Stimulated activated CD4-positive, alpha-beta T cell treated with anti-CD3 and anti-CD28 coated beads, Interleukin-1b, Interleukin-23, amount 100 ng/mL, for 24 hours (primary cell): ENCODE data around the gene HPCAL4.

Source experiments
- DNase-seq, 4 experiments: peaks; one replicate each; pipeline ENCODE4 v3.0.0-alpha.2; 2020; ENCODE audit warnings: low read depth in 4 of 4, low spot score in 1 of 4

The HPCAL4 gene

DNA sequence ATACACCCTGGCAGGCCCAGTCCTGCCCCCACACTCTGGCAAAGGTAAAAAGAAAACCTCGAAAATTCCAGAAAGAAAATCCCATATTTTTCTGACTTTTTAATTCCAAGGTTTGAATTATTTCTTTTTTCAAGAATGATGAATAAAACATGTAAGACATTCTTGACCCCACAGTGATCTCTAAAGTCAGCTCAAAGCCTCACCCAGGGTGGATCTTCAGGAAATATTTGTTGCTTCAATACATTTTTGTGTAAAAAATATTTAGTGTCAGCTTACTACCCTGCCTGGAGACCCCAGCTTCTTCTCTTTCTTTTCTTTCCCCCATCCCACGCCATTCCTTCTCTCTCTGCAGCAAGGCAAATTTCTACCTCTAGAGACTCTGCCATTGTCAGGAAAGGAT lies 12.3 kb downstream of the HPCAL4 start:
- no peak for DNase-seq

DNA sequence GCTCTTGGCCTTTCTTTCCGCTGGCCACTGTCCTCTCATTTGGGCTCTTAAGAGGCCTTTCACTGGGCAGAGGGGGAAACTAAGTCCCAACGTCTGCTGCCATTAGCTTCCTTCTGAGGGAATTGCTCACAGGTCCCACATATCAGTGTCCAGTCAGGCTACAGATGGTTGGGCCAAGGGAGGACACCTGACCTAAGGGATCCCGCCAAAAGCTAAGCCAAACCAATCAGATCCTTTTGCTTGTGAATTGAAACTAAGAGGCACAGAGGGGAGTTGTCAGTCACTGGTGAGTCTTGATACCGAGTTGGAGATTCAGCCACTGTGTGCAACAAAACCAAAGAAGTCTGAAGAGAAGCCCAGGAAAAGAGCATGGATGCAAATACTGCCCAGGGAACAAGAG lies 13.6 kb downstream of the HPCAL4 start:
- no peak for DNase-seq

DNA sequence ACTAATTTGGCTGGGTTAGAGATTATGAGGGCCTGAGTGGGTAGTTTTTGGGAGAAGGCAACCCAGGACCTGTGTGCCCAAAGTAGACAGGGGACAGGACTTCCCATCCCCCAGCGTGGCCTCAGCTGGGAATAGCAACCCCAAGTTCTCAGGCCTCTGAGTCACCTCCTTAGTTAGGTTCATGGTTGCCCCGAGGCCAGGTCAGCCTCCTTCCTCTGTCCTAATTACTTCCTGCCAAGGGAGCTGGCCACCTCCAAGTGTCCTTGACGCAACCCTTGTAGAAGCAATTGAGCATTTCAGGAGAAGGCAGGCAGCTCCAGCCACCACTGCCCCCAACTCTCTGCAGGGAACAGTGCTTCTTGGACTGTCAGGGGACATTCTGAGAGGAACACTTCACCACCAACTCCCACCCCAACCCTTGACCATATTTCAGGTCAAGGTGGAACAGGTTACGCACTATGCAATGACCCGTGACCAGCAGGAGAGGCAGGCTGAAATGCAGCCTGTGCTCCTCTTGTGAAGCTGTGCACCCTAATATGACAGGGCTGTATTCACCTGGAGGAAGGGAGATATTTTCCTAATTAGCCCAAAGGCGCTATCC lies 14.2 kb downstream of the HPCAL4 start:
- no peak for DNase-seq

DNA sequence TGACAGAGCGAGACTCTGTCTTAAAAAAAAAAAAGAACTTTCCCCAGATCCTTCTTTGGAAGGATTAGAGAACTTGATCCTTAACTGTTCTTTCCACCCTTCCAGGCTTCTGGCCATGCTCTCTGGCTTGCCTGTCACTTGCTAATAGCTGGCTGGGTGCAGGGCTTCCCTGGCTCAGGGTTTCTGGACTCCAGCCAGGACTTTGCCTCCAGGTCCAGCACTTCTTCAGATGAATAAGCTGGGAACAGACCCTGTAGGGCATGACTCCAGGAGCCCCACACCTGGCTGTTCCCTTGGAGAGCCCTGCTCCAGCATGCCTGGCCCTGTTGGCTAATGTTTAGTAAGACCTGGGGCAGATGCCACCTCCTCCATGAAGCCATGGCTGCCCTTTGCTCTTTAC lies 16.0 kb downstream of the HPCAL4 start:
- no peak for DNase-seq

DNA sequence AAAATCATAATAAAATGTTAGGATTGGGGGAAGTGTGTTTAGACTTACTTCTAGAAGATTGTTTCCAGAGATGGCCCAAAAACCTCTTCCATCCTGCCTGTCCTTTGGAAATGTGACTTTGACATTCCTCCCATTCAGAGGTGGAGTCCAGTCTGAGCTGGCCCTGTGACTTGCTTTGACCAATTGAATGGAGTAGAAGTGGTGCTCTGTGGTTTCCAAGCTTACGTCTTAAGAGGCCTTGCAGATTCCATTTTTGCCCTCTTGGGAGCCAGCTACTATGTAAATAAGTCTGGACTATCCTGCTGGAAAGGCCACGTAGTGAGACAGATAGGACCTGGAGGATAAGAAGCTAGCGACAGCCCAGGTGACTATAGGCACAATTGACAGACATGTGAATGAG lies 18.0 kb downstream of the HPCAL4 start:
- no peak for DNase-seq

DNA sequence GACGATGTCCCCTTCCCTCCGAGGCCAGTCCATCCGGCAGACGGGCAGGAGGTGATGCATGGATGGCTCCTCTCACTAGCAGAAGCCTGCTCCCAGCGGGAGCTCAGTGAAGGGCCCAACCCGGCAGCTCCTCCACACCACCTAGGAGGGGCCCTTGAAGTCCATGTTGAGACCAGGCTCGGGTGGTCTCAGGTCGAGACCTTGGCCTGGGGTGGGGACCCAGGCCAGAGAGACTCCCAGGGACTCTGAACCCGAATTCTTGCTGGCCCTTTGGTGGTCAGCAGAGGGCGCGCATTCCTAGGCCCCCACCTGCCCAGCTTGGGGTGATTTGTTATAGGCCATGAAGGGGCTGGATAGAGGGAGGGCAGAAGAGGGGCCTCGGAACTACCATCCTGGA lies 18.7 kb downstream of the HPCAL4 start:
- DNase-seq: no peak

DNA sequence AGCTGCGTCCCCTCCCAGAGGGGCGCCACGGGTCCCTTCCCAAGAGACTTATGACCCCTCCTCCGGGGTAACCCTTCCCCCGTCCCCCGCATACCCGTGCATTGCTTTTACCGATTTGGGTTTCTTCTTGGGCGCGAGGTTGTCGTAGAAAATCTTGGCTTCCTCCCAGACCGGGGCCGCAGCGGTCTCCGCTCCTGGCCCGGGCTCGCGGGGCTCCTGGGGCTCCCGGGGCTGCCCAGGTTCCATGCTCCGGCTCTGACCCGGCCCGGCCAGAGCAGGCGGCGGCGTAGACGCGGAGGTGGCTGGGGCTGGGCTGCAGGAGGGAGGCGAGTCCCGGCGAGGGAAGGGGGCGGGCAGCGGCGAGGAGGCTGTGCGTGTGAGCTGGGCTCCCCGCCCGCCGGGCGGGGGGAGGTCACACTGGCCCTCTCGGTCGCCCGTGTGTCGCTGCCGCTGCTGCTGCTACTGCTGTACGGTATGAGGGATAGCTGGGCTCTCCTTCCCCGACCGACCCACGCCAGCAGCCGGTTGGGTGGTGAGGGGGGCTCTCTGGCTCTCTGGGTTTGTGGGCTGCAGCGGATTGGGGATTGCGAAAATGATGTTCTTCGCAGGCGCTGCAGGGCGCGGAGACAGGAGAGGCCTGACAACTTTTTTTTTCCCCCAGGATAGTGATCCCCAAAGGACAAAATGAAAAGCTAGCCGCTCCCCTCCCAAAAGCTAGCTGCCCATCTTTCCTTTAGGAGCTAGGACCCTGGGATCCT lies 19.3 kb downstream of the HPCAL4 start, which contains the start of gene NT5C1A:
TSS of gene NT5C1A (minus strand) at position 315 of the 758 bp plus-strand sequence. CDS start at position 246, 69 bp downstream.
- DNase-seq: no peak

DNA sequence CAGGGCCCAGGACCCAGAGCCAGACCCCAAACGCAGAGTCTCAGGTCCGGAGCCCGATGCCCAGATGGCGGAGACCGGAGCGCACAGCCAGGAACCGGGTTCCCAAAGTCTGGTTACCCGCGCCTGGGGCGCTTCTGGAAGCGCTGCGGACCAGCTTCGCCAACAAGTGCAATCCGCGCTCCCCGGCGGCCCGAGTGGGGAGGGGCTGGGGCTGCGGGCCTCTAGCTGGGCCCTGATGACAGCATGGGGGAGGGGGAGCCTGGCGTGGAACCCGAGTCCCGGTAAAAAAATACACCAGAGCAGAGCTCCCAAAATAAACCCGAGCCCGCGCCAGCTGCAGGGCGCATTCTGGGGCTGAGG lies 19.8 kb downstream of the HPCAL4 start:
- DNase-seq: no peak

DNA sequence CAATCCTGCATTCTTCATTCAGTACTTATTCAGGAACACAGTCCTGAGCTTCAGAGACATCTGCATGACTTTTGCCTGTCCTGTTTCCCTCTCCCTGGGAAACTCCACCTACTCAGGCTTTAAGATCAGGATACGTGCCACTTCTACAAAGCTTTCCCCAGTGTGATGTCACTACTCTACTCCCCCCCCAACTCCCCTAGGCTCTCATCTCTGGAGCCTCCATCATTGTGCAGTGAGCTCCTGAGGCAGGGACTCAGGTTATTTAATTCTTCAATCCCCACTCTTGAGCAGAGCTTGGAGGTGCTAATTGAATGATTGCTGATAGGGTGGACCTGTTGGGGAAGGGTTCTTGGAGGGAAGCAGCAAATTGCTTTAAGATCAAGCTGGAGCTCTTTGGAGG lies 20.5 kb downstream of the HPCAL4 start:
- DNase-seq: no peak

DNA sequence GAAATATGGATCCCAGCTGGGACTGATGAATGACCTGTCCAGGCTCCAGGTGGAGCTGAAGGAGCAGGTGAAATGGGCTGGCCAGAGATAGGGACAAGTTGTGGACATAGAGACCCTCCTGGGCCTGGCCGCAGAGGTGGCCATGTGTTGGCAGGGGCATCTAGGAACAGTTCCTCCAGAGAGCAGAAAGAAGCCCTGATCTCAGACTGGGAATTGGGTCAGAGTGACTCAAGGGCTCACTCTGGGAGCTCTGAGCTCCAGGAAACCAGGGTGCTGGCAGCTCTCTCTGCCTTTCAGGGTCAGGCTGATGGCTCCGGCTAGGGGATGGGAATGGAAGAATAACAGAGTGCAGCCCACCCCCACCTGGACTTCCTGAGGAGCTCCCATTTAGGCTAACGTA lies 22.3 kb downstream of the HPCAL4 start:
- DNase-seq: no peak

DNA sequence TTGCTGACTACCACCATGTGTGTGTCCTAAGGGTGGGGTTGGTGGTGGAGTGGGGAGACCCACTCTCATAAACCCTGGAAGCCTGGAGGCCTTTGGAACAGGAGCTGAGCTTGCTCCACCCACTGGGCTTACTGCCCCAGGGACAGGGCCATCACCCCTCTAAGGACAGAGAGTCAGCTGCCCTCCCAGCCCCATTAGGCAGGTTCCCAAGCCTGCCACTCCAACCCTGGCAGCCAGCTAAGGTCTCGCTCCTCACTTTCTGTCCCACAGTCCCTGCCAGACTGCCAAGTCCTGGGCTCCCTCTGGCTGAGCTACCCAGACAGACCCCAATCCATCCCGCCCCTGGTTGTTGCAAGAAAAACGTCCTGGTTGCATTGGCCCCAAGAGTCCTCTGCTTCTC lies 23.1 kb downstream of the HPCAL4 start:
- DNase-seq: no peak

DNA sequence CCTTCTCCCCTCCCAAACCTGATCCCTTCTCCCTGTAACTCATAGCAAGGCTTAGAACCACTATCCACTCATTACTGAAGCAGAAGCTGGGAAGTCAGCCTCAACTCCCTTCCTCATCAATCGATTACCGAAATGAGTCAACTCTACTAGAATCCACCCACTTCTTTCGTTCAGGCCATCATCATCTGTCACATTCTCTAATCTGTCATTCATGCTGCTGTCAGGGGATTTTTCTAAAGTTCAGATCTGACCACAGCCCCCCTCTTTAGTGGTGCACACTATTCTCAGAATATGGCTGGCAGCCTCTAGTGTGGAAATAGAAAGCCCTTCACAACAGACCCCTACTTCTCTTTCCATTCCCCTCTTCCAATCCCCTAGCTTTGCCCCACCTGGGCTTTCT lies 24.5 kb downstream of the HPCAL4 start:
- DNase-seq: peak in 1 of 4 experiments; percentile 36

DNA sequence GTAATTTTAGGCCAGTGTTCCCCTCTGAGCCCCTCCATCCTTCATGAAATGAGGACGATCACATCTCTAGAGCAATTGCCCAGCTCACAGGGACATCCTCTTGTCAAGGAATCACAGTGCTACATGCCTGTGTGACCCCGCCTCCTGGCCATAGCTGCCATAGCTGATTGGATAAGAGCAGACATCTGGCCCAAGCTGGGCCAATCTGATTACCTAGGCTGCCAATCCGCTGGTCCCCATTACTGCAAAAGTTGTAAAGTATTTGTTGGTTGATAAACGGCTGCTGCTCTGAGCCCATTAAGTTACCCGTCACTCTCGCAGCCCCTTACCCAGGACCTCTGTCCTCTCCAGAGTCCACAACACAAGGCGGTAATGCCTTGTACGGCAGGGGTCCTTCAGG lies 27.7 kb downstream of the HPCAL4 start:
- DNase-seq: no peak

DNA sequence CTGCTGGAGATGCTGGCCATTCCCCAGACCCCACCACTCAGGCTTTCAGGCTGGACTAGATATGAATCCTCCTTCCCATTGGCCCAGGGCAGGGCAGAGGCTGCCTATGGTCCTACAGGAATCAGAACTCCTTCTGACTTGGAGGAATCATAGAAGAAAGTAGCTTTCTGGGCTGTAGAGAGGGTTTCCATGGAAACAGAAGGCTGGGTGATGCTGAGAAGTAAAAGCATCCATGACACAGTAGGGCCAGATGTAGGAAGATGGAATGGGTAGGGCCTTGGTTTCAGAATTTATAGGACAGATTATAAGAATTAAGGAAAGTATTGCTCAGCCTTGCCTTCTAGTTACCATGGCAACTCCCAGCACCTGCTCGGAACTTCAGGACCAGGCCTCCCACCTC lies 28.4 kb downstream of the HPCAL4 start:
- no peak for DNase-seq

DNA sequence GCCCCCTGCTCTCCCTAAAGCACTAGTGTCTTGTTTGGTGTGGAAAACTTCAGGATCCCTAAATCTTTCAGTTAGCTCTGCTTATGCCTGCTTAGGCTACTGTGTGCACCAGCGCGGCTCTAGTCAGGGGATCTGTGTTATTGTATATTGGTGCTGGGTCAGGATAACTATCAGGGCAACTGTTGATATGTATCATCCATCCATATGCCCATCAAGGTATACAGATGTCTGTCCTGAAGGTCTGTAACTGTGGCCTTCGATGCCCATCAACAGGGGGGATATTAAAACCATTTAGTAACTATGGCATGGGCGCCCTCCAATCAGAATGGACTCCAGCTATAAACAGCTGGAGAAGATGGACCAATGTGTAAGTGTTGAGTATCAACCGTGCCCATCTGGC lies 31.7 kb downstream of the HPCAL4 start:
- no peak for DNase-seq

DNA sequence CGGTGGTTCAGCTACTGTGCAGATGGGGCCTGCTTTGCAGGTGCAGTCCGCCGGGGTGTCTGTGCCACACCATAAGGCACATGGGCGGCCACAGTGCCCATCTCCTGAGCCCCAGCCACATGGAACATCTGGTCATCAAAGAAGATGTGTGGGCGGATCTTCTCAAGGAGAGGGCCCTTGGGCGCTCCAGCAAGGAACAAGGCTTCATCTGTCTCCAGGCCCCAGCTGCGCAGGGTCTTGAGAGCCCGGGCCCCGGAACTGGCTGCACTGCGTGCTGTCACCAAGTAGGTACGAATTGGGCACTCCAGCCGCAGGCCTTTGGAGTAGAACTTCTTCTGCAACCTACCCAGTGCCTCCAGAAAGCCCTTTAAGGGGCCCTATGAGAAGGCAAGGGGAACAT lies 32.1 kb downstream of the HPCAL4 start:
- no peak for DNase-seq

DNA sequence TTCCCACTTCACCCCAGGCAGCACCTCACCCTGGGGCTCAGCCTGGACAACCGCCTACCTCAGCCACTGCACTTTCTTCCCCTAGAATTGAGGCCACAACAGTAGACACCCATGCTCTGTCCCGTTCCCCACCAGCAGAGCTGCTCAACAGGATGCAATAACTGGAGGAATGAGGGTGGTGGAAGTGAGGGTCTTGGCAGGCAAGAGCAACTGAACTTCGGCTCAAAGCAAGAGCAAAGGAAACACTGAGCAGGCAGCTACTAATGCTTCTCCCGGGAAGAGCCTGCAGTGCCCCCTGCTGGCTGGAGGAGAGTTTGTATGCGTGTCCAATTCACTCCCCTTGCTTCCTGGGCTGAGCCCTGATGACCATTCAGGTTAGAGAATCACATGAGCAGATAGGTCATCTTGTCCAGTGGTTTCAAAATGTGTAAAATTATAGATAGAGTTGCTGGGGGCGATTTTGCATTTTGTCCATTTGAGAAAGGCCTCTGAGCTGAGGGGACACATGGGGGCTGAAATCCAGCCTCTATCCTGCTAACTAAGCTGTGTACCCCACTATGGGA lies 33.2 kb downstream of the HPCAL4 start:
- peak in 3 of 4 experiments; percentile 45 to 56 (median 48) for DNase-seq

DNA sequence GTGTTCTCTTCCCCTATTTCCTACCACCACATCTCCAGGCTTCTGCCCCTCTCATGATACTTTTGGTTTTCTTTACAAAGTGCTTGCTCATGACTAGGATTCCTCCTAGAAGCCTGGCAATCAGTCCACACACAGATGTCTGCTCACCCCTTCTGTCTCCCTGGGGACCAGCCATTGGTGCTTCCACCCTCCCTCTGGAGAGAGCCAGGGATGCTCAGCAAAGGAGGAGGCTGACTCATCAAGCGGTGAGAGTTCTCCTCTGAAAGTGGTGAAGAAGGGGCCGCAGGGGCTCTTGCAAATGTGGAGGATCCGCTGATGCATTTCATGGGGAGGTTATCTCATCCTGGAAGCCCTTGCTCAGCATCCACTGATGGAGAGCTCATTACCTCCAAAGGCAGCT lies 33.8 kb downstream of the HPCAL4 start:
- no peak for DNase-seq

DNA sequence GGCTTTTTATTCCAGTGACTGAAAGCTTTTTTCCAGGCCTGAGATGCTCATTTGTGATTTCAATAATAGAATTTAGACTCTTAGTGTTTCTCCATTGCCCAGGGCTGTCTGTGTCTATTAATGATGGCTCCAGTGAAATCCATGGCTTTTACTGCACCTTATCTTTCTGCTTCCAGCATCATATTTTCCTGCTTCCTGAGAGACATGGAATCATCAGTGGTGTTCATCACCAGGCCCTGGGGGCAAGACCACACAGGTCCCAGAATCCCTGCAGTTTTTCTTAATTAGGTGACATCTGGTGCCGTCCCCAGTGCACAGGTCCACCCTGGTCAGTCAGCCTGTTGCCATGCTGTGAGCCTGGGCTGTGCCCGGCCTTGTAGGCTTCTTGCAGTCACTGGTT lies 34.8 kb downstream of the HPCAL4 start:
- DNase-seq: no peak

DNA sequence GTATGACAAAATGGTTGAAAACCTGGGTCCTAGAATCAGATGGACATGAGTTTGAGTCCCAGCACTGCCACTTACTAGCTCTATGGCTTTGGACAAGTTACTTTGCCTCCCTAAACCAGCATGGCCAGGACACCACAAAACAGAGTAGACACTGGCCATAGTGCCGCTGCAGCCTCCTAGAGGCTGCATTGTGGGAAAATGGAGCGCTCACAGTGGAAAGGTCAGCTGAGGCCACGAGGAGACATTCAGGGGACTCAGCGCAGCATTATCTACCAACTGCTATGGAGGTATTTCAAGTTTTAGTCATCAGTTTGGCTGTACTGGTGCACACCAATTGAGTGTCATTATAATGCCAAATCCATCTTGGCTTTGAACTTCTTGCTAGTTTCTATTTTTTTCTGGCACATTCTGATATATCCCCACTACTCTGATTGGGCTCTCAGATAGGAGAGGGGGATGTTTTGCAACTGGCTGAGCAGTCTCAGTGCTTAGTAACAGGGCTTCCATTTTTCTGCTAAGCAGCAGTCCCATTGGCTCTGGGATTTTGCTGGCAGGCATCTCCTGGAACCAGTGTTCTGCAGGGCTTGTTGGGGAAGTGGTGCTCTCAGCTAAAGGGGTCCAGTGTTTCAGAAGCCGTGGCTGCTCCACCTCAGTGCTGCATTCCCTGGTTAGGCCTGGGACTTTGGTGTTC lies 35.5 kb downstream of the HPCAL4 start:
- DNase-seq: no peak

DNA sequence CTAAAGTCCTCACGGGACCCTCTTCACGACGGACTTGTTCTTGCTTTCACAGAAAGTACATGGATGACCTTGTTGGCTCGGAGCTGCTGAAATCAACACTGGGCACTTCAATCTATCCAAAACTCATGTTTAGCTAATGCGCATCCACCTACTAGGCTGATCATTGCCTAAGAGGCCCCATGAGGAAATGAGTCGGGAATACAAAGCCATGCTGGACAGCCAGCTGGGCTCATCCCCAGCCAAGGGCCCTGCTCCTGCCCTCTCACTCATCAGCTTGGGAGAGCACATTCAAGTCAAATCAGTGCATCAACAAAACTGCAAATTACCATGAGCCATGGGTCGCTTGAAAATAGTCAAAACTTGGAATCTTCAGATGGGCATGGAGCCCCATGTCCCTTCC lies 36.9 kb downstream of the HPCAL4 start:
- DNase-seq: no peak

DNA sequence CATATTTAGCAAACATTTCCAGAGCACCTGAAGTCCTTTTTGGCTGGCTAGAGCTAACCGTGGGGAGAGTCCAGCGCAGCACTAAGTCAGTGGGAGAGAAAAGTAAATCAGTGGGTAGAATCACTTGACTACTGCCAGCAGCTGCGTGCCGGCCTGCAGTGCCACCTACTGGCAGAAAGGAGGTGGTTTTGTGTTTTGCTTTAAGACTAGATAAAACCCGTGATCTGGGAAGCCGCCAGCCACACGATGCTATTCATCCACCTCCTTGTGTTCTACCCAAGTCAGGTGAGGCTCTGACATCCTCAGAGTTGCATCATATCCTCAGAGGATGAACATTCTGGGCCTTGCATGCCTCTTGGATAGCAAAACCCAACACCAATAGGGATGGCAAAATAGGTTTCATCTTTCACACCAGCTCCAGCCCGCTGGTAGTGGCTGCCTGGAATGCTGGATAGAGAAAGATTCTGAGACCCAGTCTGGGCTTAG lies 37.6 kb downstream of the HPCAL4 start:
- DNase-seq: peak; percentile 48 to 62 (median 58)
